ENCODE results near the gene NTHL1.

- TF ChIP-seq CTCF (IDR thresholded peaks at IDR 0.05; ENCODE audit: low read length) = no peak
- no peak for TF ChIP-seq EZH2 (optimal IDR thresholded peaks at IDR 0.05; ENCODE audit: low read depth, low read length)
- no peak for TF ChIP-seq EZH2phosphoT487 (IDR thresholded peaks at IDR 0.05; ENCODE audit: low read length)
Measured at GRCh38 chr16:2085669-2086068, 38.0 kb upstream of the NTHL1 start.

Data from MM.1S (cell line).